Measurements from ENCODE around the gene PM20D2. TPM values are rescaled to one million over a fixed set of nuclear protein-coding genes. Genes with fewer than 3 reads are reported as not detected.

PM20D2 gene
- polyA plus RNA-seq, 4 donors: 2.4 to 31.3 (median 7.6) TPM

GRCh38 chr6:89138173-89138572 lies 7.7 kb upstream of the PM20D2 start:
- Histone ChIP-seq H3K4me3 (ENCODE audit: low read depth in 1 of 3, low read length in 3 of 3) (no peak overlapping the region), H3K27me3 (ENCODE audit: control insufficient read depth in 3 of 3, insufficient read depth in 3 of 3, low read length in 3 of 3) (no peaks in the 10 kb centered on the region), H3K27ac (ENCODE audit: low read depth in 1 of 3, low read length in 2 of 3) (no peak overlapping the region), H3K9me3 (ENCODE audit: control insufficient read depth in 2 of 2, insufficient read depth in 1 of 2, low read depth in 1 of 2, low read length in 1 of 2) (peaks cover 0 to 10% of the 10 kb centered on the region in 2 donors), H3K36me3 (ENCODE audit: control insufficient read depth in 3 of 3, insufficient read depth in 2 of 3, low read depth in 1 of 3, low read length in 3 of 3) (peaks cover 0 to 2% (median 0%) of the 10 kb centered on the region in 3 donors), H3K4me1 (ENCODE audit: control insufficient read depth in 3 of 3, insufficient read depth in 2 of 3, low read depth in 1 of 3, low read length in 2 of 3) (peaks cover 2 to 16% (median 3%) of the 10 kb centered on the region in 3 donors)
- FAIRE-seq (no peak), DNase-seq (no peak)
- WGBS, 3 donors: 91 to 95% (median 93%) methylated on average over 2 of the region's 2 CpGs

DNA sequence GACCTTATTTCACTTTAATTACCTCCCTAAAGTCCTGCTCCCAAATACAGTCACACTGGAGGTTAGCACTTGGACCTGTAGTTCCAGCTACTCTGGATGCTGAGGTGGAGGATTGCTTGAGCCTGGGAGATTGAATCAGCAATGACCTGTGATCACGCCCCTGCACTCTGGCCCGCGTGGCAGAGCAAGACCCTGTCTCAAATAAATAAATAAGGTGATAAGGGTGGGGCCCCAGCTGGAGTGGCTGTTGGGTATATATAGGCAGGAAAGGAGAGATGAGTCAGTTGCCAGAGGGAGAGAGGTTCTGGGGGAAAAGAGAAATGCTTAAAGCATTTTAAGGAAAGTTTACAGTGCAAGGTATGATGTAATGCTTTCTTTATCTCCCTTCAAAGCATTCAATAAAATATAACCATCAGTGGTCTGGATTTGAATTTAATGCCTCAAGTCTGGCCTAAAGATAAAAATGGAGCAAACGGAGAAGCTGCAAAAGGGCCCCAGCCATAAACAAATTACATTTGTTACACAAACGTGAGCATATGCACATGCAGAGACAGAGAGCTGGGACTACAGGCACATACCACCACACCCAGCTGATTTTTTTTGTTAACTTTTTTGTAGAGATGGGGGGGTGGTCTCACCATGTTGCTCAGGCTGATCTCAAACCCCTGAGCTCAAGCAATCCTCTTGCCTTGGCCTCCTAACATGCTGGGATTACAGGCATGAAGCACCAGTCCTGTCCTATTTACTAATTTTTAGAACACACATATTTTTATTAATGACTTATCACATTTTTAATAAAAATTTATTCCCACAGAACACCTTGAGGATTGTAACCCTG lies 6.1 kb upstream of the PM20D2 start:
- 26 to 60% (median 43%) methylated on average over 5 of the region's 5 CpGs for WGBS, 3 donors
- Histone ChIP-seq H3K4me3 (ENCODE audit: low read depth in 1 of 3, low read length in 3 of 3) (no peak overlapping the region), H3K36me3 (ENCODE audit: control insufficient read depth in 3 of 3, insufficient read depth in 2 of 3, low read depth in 1 of 3, low read length in 3 of 3) (no peaks in the 10 kb centered on the region), H3K27ac (ENCODE audit: low read depth in 1 of 3, low read length in 2 of 3) (peak overlapping the region in 1 of 3 donors; percentile 27), H3K9me3 (ENCODE audit: control insufficient read depth in 2 of 2, insufficient read depth in 1 of 2, low read depth in 1 of 2, low read length in 1 of 2) (no peaks in the 10 kb centered on the region), H3K4me1 (ENCODE audit: control insufficient read depth in 3 of 3, insufficient read depth in 2 of 3, low read depth in 1 of 3, low read length in 2 of 3) (peaks cover 2 to 16% (median 6%) of the 10 kb centered on the region in 3 donors), H3K27me3 (ENCODE audit: control insufficient read depth in 3 of 3, insufficient read depth in 3 of 3, low read length in 3 of 3) (no peaks in the 10 kb centered on the region)
- DNase-seq (peak; percentile 33 to 35), FAIRE-seq (no peak)

DNA sequence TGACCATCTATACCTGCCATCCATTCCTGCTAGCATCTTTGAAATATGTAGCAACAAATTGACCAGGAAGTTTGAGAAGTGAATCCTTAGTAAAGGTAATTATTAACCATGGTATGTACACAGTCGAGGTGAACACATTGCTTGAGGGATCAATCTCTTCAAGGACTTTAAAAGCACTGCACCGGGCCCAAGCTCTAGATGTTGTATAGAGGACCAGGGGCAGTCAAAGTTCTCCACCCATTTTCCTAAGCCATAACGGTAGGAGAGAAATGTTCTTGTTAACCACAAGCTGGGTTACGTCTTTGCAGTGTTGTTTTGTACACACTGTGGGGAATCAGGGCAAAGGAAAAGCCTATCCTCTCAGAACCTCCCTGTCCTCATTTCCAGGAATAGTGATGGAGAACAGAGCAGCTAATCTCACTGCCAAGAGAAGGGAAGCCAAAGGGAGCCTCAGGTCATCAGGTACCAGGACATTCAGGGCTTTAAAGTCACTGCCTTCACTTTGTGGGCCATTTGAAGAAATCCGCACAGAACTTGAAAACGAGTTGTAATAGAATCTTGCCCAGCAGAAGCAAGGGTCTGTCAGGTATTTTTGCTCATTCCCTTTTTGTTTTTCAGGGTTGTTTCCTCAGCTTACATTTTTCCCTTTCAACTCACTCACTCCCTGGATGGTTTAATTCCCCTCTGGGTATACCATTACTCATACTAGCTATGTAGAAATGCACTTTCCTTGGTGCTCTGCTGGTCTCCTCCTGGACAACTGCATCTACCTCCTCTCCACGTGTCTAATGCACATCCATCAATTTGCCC lies 5.3 kb upstream of the PM20D2 start:
- H3K27ac ChIP-seq (ENCODE audit: low read depth in 1 of 3, low read length in 2 of 3): no peak overlapping the region
- 42 to 64% (median 50%) methylated on average over 7 of the region's 7 CpGs for WGBS, 3 donors
- DNase-seq: peak; percentile 68 to 76
- peak; percentile 41 for FAIRE-seq
- no peaks in the 10 kb centered on the region for H3K27me3 ChIP-seq (ENCODE audit: control insufficient read depth in 3 of 3, insufficient read depth in 3 of 3, low read length in 3 of 3)
- H3K4me1 ChIP-seq (ENCODE audit: control insufficient read depth in 3 of 3, insufficient read depth in 2 of 3, low read depth in 1 of 3, low read length in 2 of 3): peaks cover 2 to 16% (median 6%) of the 10 kb centered on the region in 3 donors
- H3K4me3 ChIP-seq (ENCODE audit: low read depth in 1 of 3, low read length in 3 of 3): no peak overlapping the region
- no peaks in the 10 kb centered on the region for H3K9me3 ChIP-seq (ENCODE audit: control insufficient read depth in 2 of 2, insufficient read depth in 1 of 2, low read depth in 1 of 2, low read length in 1 of 2)
- no peaks in the 10 kb centered on the region for H3K36me3 ChIP-seq (ENCODE audit: control insufficient read depth in 3 of 3, insufficient read depth in 2 of 3, low read depth in 1 of 3, low read length in 3 of 3)

GRCh38 chr6:89144354-89144906 lies 1.4 kb upstream of the PM20D2 start:
- peaks cover 0 to 15% (median 6%) of the 10 kb centered on the region in 3 donors for H3K4me1 ChIP-seq (ENCODE audit: control insufficient read depth in 3 of 3, insufficient read depth in 2 of 3, low read depth in 1 of 3, low read length in 2 of 3)
- DNase-seq: no peak
- no peaks in the 10 kb centered on the region for H3K27me3 ChIP-seq (ENCODE audit: control insufficient read depth in 3 of 3, insufficient read depth in 3 of 3, low read length in 3 of 3)
- H3K4me3 ChIP-seq (ENCODE audit: low read depth in 1 of 3, low read length in 3 of 3): no peak overlapping the region
- no peaks in the 10 kb centered on the region for H3K36me3 ChIP-seq (ENCODE audit: control insufficient read depth in 3 of 3, insufficient read depth in 2 of 3, low read depth in 1 of 3, low read length in 3 of 3)
- no peak for FAIRE-seq
- H3K27ac ChIP-seq (ENCODE audit: low read depth in 1 of 3, low read length in 2 of 3): no peak overlapping the region
- 70 to 75% (median 71%) methylated on average over 2 of the region's 2 CpGs for WGBS, 3 donors
- H3K9me3 ChIP-seq (ENCODE audit: control insufficient read depth in 2 of 2, insufficient read depth in 1 of 2, low read depth in 1 of 2, low read length in 1 of 2): no peaks in the 10 kb centered on the region

DNA sequence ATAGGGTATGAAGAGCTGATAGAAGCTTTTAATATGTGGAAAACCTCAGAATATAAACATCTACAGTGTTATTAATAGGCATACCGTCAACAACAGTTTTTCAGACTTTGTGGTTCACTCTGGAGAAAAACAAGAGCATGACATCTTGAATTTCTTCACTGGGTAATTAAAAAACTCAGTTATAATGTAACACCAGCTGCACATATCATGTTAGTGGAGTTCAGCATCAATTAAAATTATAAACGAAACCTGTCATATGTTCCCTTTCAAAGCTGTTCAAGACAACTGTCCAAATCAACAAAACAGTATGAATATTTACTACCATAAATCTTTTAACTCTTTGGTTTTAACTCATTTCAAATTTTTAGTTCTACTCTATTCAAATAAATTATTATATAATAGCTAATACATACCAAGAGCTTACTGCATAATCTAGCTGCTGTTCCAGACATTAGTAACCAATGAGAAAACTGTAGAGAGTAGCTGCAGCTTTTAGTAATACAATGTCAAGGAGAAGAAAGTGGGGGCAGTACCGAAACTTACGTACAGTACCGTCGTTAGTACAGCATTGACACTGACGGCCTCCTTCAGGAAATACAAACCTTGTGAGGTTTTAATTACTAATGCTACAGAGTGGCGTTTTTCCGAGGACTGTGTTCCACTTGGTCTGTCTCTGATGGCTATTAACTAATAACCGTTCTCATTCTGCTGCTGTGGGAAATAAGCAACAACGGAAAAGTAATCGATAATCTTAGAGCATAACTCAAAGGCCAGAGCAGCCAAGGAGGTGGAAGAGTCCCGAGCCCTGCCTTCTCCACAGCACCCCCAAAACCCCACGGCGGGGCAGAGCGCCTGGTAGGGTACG lies 532 bp upstream of the PM20D2 start:
- 4 to 5% (median 4%) methylated on average over 16 to 17 of the region's 17 CpGs for WGBS, 3 donors

GRCh38 chr6:89146718-89147700 lies 1.2 kb downstream of the PM20D2 start:
- H3K4me3 ChIP-seq (ENCODE audit: low read depth in 1 of 3, low read length in 3 of 3): peak overlapping the region; percentile 49 to 92 (median 83)
- no peak for FAIRE-seq
- H3K27me3 ChIP-seq (ENCODE audit: control insufficient read depth in 3 of 3, insufficient read depth in 3 of 3, low read length in 3 of 3): no peaks in the 10 kb centered on the region
- WGBS, 3 donors: 23 to 27% (median 26%) methylated on average over 26 of the region's 26 CpGs
- H3K36me3 ChIP-seq (ENCODE audit: control insufficient read depth in 3 of 3, insufficient read depth in 2 of 3, low read depth in 1 of 3, low read length in 3 of 3): peaks cover 0 to 8% (median 0%) of the 10 kb centered on the region in 3 donors
- peak in 1 of 2 donors; percentile 47 for DNase-seq
- peaks cover 2 to 5% (median 3%) of the 10 kb centered on the region in 3 donors for H3K4me1 ChIP-seq (ENCODE audit: control insufficient read depth in 3 of 3, insufficient read depth in 2 of 3, low read depth in 1 of 3, low read length in 2 of 3)
- H3K27ac ChIP-seq (ENCODE audit: low read depth in 1 of 3, low read length in 2 of 3): peak overlapping the region; percentile 81 to 90 (median 83)
- no peaks in the 10 kb centered on the region for H3K9me3 ChIP-seq (ENCODE audit: control insufficient read depth in 2 of 2, insufficient read depth in 1 of 2, low read depth in 1 of 2, low read length in 1 of 2)

More for the DNA sequence above, 532 bp upstream of the PM20D2 start:
- FAIRE-seq (peak; percentile 61), DNase-seq (peak in 1 of 2 donors; percentile 58)
- peak overlapping the region; percentile 49 to 92 (median 83) for H3K4me3 ChIP-seq (ENCODE audit: low read depth in 1 of 3, low read length in 3 of 3)
- peak overlapping the region; percentile 81 to 90 (median 83) for H3K27ac ChIP-seq (ENCODE audit: low read depth in 1 of 3, low read length in 2 of 3)
- H3K27me3 ChIP-seq (ENCODE audit: control insufficient read depth in 3 of 3, insufficient read depth in 3 of 3, low read length in 3 of 3): no peaks in the 10 kb centered on the region
- no peaks in the 10 kb centered on the region for H3K9me3 ChIP-seq (ENCODE audit: control insufficient read depth in 2 of 2, insufficient read depth in 1 of 2, low read depth in 1 of 2, low read length in 1 of 2)
- peaks cover 2 to 13% (median 3%) of the 10 kb centered on the region in 3 donors for H3K4me1 ChIP-seq (ENCODE audit: control insufficient read depth in 3 of 3, insufficient read depth in 2 of 3, low read depth in 1 of 3, low read length in 2 of 3)
- H3K36me3 ChIP-seq (ENCODE audit: control insufficient read depth in 3 of 3, insufficient read depth in 2 of 3, low read depth in 1 of 3, low read length in 3 of 3): peaks cover 0 to 2% (median 0%) of the 10 kb centered on the region in 3 donors
